ENCODE results near the gene CCDC17.

DNA sequence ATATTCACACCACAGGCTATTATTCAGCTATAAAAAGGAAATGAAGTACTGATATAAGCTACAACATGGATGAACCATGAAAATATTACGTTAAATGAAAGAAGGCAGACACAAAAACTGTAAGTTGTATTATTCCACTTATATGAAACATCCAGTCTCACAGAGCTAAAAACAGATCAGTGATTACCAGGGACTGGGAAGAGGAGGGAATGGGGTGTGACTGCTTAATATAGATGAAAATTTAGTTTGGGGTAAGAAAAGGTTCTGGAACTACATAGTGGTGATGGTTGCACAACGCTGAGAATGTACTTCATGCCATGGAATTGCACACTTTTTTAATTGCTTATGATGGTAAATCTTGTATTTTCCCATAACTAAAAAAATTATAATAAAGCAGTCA lies 43.0 kb upstream of the CCDC17 start:
- TF ChIP-seq, protein P1, sequence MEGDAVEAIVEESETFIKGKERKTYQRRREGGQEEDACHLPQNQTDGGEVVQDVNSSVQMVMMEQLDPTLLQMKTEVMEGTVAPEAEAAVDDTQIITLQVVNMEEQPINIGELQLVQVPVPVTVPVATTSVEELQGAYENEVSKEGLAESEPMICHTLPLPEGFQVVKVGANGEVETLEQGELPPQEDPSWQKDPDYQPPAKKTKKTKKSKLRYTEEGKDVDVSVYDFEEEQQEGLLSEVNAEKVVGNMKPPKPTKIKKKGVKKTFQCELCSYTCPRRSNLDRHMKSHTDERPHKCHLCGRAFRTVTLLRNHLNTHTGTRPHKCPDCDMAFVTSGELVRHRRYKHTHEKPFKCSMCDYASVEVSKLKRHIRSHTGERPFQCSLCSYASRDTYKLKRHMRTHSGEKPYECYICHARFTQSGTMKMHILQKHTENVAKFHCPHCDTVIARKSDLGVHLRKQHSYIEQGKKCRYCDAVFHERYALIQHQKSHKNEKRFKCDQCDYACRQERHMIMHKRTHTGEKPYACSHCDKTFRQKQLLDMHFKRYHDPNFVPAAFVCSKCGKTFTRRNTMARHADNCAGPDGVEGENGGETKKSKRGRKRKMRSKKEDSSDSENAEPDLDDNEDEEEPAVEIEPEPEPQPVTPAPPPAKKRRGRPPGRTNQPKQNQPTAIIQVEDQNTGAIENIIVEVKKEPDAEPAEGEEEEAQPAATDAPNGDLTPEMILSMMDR (IDR thresholded peaks at IDR 0.05) = no peak
- TF ChIP-seq POLR2AphosphoS5 (IDR thresholded peaks at IDR 0.05; ENCODE audit: low read depth, low read length) = no peak
